Skeletal muscle tissue (tissue), 4 donors: Measurements from ENCODE around the gene DNAJC4. TPM values are rescaled to one million over a fixed set of nuclear protein-coding genes. Genes with fewer than 3 reads are reported as not detected.

Experiments
- H3K27ac ChIP-seq: one replicate; pipeline ENCODE4 v1.7.0; 2013; ENCODE audit warnings: mild to moderate bottlenecking, low read depth, low read length, inconsistent platforms
- H3K27me3 ChIP-seq, 3 donors: one replicate each; pipeline ENCODE4 v1.7.0; 2013; ENCODE audit warnings: low read length in 3 of 3; ENCODE audit not compliant: control insufficient read depth in 3 of 3, insufficient read depth in 3 of 3
- H3K36me3 ChIP-seq, 3 donors: one replicate each; pipeline ENCODE4 v1.7.0; 2013; ENCODE audit warnings: low read length in 3 of 3; ENCODE audit not compliant: control insufficient read depth in 3 of 3, insufficient read depth in 3 of 3
- H3K4me1 ChIP-seq, 3 donors: one replicate each; pipeline ENCODE4 v1.7.0; 2013; ENCODE audit warnings: low read length in 3 of 3, mild to moderate bottlenecking in 3 of 3; ENCODE audit not compliant: control insufficient read depth in 3 of 3, insufficient read depth in 3 of 3
- H3K4me3 ChIP-seq, 3 donors: one replicate each; pipeline ENCODE4 v1.7.0; 2013; ENCODE audit warnings: low read length in 3 of 3
- H3K9ac ChIP-seq, 3 donors: one replicate each; pipeline ENCODE4 v1.7.0; 2013; ENCODE audit warnings: low read length in 3 of 3, mild to moderate bottlenecking in 3 of 3, moderate library complexity in 2 of 3, low read depth in 1 of 3
- H3K9me3 ChIP-seq, 3 donors: one replicate each; pipeline ENCODE4 v1.7.0; 2013; ENCODE audit warnings: low read length in 3 of 3; ENCODE audit not compliant: control insufficient read depth in 3 of 3
- total RNA-seq: library from RNA; depleted of rRNA; stranded (reverse); fragments of >200 nt; gene quantifications from one replicate; pipeline ENCODE4 v1.2.3, GENCODE V29; 2014
- donor health status: Osteomylitis.

DNAJC4 gene
- total RNA-seq, 1 donor from 2014 or later = 18.8 TPM

DNA sequence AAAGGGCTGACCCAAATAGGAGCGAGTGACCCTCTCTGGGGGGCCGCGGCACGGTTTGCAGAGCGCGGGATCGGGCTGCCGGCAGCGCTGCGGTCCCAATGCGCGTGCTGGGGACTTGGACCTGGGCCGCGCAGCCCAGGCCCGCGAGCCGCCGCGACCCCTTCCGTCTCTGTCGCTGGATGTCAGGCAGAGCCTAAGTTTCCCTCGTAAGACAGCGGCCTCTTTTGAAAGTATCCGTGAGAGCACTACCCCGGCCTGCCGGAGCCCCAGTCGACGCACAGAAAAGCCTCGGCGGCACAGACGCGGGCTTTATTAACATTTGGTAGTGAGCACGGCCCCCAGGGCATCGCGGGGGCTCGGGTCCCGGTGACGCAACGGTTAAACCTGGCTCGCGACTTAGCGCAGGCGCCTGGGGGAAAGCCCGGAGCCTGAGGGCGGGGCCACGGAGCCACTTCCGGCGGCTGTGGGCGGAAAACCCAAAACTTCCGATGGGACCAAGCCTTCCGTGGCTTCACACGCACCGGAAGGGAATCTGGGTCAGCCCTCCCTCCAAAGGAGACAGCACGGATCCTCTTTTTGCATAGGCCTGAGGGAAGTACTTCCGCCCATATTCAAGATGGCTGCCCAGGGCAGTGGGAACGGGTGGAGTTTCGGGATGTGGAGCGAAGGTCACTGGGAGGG lies 39.3 kb downstream of the DNAJC4 start:
- H3K9me3 ChIP-seq = no peaks in the 10 kb centered on the region
- H3K4me1 ChIP-seq = peaks cover 24 to 34% (median 32%) of the 10 kb centered on the region in 3 donors
- no peaks in the 10 kb centered on the region for H3K27me3 ChIP-seq
- H3K27ac ChIP-seq = peak overlapping the region; percentile 96
- peaks cover 9 to 19% (median 13%) of the 10 kb centered on the region in 3 donors for H3K36me3 ChIP-seq
- H3K4me3 ChIP-seq = peak overlapping the region; percentile 98 to 99 (median 98)
- peak overlapping the region; percentile 95 to 96 (median 96) for H3K9ac ChIP-seq

- Histone ChIP-seq H3K9ac (peak overlapping the region in 1 of 3 donors; percentile 5), H3K9me3 (no peaks in the 10 kb centered on the region), H3K4me3 (no peak overlapping the region), H3K27ac (no peak overlapping the region), H3K27me3 (no peaks in the 10 kb centered on the region), H3K36me3 (peaks cover 17 to 29% (median 19%) of the 10 kb centered on the region in 3 donors), H3K4me1 (peaks cover 8 to 16% (median 10%) of the 10 kb centered on the region in 3 donors)
These were observed 44.9 kb downstream of the DNAJC4 start for GRCh38 chr11:64275031-64275800.

GRCh38 chr11:64275841-64276240 lies 45.5 kb downstream of the DNAJC4 start:
- Histone ChIP-seq H3K4me1 (peaks cover 8 to 13% (median 8%) of the 10 kb centered on the region in 3 donors), H3K9me3 (no peaks in the 10 kb centered on the region), H3K27me3 (no peaks in the 10 kb centered on the region), H3K4me3 (no peak overlapping the region), H3K36me3 (peaks cover 17 to 29% (median 19%) of the 10 kb centered on the region in 3 donors), H3K27ac (no peak overlapping the region), H3K9ac (no peak overlapping the region)

DNA sequence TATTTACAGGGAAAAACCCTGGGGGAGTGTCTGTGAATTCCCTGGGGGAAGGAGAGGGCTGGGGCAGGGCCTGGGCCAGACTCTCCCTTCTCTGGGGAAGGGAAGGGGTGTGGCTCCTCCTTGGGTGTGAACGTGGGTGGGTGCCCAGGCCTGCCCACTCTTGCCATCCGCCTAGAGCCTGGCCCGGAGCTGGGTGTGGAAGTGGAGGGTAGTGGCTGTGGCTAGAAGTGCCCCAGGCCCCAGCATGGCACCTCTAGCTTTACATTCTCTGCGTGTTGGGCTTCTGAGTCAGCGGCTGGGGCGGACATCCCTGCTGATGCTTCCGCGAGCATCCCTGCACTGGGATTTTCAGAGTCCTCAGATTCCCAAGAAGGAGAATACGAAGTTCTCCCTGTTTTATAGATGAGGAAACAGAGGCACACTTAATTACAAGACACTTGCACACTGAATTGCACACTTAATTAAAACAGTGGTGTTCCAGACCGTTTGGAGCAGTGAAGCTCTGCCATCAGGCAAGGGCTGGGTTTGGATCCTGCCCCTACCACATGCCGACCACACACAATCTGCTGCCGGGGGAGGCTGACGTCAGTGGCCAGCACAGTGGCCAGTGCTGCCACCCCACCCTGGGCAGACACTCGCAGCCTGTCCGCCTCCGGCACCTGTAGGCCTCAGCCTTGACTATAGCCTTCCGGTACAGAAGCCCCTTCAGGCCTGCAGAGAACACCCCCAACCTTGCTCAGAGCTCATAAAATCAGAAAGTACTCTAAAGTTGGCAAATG lies 46.5 kb downstream of the DNAJC4 start:
- H3K27ac ChIP-seq = no peak overlapping the region
- peak overlapping the region in 1 of 3 donors; percentile 8 for H3K9ac ChIP-seq
- peaks cover 4 to 8% (median 6%) of the 10 kb centered on the region in 3 donors for H3K4me1 ChIP-seq
- no peaks in the 10 kb centered on the region for H3K9me3 ChIP-seq
- H3K4me3 ChIP-seq = no peak overlapping the region
- H3K36me3 ChIP-seq = peaks cover 17 to 29% (median 19%) of the 10 kb centered on the region in 3 donors
- no peaks in the 10 kb centered on the region for H3K27me3 ChIP-seq

- peaks cover 7 to 10% (median 9%) of the 10 kb centered on the region in 3 donors for H3K4me1 ChIP-seq
- H3K36me3 ChIP-seq = peaks cover 22 to 24% (median 23%) of the 10 kb centered on the region in 3 donors
- no peaks in the 10 kb centered on the region for H3K27me3 ChIP-seq
- no peaks in the 10 kb centered on the region for H3K9me3 ChIP-seq
- no peak overlapping the region for H3K4me3 ChIP-seq
- H3K9ac ChIP-seq = peak overlapping the region in 1 of 3 donors; percentile 33
- no peak overlapping the region for H3K27ac ChIP-seq
These were observed 48.3 kb downstream of the DNAJC4 start for GRCh38 chr11:64278576-64279190.

GRCh38 chr11:64281957-64282770 lies 51.8 kb downstream of the DNAJC4 start:
- H3K4me3 ChIP-seq = no peak overlapping the region
- no peak overlapping the region for H3K9ac ChIP-seq
- H3K4me1 ChIP-seq = peaks cover 27 to 31% (median 29%) of the 10 kb centered on the region in 3 donors
- H3K27ac ChIP-seq = no peak overlapping the region
- H3K27me3 ChIP-seq = no peaks in the 10 kb centered on the region
- peaks cover 13 to 16% (median 15%) of the 10 kb centered on the region in 3 donors for H3K36me3 ChIP-seq
- no peaks in the 10 kb centered on the region for H3K9me3 ChIP-seq

- Histone ChIP-seq H3K4me3 (peak overlapping the region in 2 of 3 donors; percentile 35 to 79), H3K9me3 (no peaks in the 10 kb centered on the region), H3K27me3 (no peaks in the 10 kb centered on the region), H3K4me1 (peaks cover 27 to 35% (median 31%) of the 10 kb centered on the region in 3 donors), H3K27ac (no peak overlapping the region), H3K36me3 (peaks cover 10 to 14% (median 13%) of the 10 kb centered on the region in 3 donors), H3K9ac (peak overlapping the region; percentile 19 to 96 (median 57))
These were observed 52.7 kb downstream of the DNAJC4 start for GRCh38 chr11:64283092-64283491.
